SK-N-SH (cell line): ENCODE results near the gene NTRK2.

ENCODE experiments used
- ELF1 ChIP-seq: IDR thresholded peaks from 2 replicates; pipeline ENCODE4 v1.4.0; 2012
- FOXJ3 ChIP-seq: sonication (generic); formaldehyde crosslinking; IDR thresholded peaks from 2 replicates; pipeline ENCODE4 v1.5.1; 2020; ENCODE audit warnings: mild to moderate bottlenecking, missing genetic modification reagents
- GABPA ChIP-seq: IDR thresholded peaks from 2 replicates; pipeline ENCODE4 v1.4.0; 2012; ENCODE audit warnings: low read depth, mild to moderate bottlenecking
- POLR2AphosphoS5 ChIP-seq: IDR thresholded peaks from 2 replicates; pipeline ENCODE4 v1.6.1; 2012; ENCODE audit warnings: low read depth, low read length
- YY1 ChIP-seq: IDR thresholded peaks from 2 replicates; pipeline ENCODE4 v1.4.0; 2012; ENCODE audit warnings: low read depth, mild to moderate bottlenecking
- TF ChIP-seq, protein P1 (sequence below): fragments of 200-600 bp; sonication (generic); IDR thresholded peaks from 2 replicates; pipeline ENCODE4 v1.6.1; 2017; ENCODE audit warnings: antibody characterized with exemption, mild to moderate bottlenecking, moderate library complexity
- TF ChIP-seq, protein P2 (sequence below): IDR thresholded peaks from 2 replicates; pipeline ENCODE4 v1.4.0; 2012; ENCODE audit warnings: low read depth, borderline replicate concordance
- TF ChIP-seq, protein P3 (sequence below): IDR thresholded peaks from 2 replicates; pipeline ENCODE4 v1.4.0; 2012; ENCODE audit warnings: low read depth
- TF ChIP-seq, protein P4 (sequence below): fragments of 150-350 bp; IDR thresholded peaks from 2 replicates; pipeline ENCODE4 v1.6.1; 2017; ENCODE audit warnings: antibody characterized with exemption, low read length, low read depth, borderline replicate concordance

DNA sequence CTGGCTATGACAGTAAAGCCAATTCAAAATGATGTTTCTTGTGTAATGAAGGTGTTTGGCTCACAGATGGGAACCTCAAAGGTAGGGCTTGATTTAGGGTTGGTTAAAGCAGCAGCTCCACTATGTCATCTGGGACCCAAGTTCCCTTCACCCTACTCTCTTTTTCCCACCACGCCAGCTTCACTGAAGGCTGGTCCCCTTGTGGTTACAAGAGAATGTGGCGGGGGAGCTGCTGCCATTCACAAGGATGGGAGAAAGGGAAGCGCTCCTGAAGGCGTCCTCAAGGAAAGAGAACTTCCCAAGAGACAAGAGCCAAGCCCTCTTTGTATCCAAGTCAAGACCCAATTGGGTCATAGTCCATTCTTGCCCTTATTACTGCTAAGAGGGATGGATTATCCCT lies 72.7 kb downstream of the NTRK2 start:
- TF ChIP-seq, protein P1, sequence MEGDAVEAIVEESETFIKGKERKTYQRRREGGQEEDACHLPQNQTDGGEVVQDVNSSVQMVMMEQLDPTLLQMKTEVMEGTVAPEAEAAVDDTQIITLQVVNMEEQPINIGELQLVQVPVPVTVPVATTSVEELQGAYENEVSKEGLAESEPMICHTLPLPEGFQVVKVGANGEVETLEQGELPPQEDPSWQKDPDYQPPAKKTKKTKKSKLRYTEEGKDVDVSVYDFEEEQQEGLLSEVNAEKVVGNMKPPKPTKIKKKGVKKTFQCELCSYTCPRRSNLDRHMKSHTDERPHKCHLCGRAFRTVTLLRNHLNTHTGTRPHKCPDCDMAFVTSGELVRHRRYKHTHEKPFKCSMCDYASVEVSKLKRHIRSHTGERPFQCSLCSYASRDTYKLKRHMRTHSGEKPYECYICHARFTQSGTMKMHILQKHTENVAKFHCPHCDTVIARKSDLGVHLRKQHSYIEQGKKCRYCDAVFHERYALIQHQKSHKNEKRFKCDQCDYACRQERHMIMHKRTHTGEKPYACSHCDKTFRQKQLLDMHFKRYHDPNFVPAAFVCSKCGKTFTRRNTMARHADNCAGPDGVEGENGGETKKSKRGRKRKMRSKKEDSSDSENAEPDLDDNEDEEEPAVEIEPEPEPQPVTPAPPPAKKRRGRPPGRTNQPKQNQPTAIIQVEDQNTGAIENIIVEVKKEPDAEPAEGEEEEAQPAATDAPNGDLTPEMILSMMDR = no peak
- TF ChIP-seq, protein P2, sequence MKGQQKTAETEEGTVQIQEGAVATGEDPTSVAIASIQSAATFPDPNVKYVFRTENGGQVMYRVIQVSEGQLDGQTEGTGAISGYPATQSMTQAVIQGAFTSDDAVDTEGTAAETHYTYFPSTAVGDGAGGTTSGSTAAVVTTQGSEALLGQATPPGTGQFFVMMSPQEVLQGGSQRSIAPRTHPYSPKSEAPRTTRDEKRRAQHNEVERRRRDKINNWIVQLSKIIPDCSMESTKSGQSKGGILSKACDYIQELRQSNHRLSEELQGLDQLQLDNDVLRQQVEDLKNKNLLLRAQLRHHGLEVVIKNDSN = no peak
- TF ChIP-seq, protein P3, sequence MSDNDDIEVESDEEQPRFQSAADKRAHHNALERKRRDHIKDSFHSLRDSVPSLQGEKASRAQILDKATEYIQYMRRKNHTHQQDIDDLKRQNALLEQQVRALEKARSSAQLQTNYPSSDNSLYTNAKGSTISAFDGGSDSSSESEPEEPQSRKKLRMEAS = no peak
- TF ChIP-seq ELF1 (no peak), YY1 (no peak), GABPA (no peak), POLR2AphosphoS5 (no peak), FOXJ3 (no peak)
- TF ChIP-seq, protein P4, sequence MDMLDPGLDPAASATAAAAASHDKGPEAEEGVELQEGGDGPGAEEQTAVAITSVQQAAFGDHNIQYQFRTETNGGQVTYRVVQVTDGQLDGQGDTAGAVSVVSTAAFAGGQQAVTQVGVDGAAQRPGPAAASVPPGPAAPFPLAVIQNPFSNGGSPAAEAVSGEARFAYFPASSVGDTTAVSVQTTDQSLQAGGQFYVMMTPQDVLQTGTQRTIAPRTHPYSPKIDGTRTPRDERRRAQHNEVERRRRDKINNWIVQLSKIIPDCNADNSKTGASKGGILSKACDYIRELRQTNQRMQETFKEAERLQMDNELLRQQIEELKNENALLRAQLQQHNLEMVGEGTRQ = no peak
